COLO829 (cell line): ENCODE data around the gene WDR47.
"Not testable (repeated sequence)": the region's sequence is repeated elsewhere in the genome, so short reads cannot be mapped to it uniquely, and the experiment has no call there.

Experiments used
- DNase-seq: peaks from one replicate; pipeline ENCODE4 v3.0.0; 2012; ENCODE audit warnings: low spot score

The WDR47 gene

DNA sequence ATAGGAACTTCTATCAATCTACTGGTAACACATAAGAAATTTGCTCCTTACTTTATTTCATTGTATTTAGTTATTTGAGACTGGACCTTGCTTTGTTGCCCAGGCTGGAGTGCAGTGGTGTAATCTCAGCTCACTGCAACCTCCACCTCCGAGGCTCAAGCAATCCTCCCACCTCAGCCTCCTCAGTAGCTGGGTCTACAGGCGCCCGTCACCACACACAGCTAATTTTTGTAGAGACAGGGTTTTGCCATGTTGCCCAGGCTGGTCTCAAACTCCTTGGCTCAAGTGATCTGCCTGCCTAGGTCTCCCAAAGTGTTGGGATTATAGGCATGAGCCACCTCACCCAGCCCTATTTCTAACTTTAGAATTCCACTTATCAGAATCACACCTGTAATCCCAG lies 10.2 kb upstream of the WDR47 start:
- not testable (repeated sequence) for DNase-seq

DNA sequence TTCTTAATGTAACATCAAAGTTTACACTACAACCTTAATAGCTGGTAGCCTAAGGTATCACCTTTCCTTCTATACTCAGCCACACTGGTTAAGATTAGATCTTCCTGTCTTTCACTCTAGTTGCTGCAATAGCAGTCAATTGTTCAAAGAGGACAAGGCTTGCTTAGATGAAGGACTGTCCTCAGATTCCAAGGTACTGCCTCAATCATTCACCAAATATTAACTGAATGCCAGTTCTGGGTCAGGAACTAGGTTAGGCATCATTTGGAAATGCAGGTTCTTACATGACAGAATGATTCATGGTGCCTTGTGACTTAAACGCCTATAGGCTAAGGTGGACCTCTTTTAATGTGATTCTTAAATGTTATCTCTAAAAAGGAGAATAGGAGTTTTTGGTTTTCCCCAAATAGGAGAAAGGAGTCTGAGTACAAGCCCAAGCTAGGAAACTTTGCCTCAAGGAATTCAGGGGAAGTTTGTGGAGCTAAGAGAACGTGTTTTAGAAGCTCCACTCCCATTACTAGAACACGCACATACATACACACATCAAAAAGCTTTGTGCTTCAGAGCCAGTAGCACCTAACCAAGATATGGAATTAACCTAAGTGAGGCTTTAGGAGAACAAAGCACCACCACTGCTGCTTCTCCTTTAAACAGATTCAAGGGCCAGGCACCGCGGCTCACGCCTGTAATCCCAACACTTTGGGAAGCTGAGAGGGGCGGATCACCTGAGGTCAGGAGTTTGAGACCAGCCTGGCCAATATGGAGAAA lies 8.5 kb upstream of the WDR47 start:
- DNase-seq, result no peak

- no peak for DNase-seq
Measured at GRCh38 chr1:109048335-109048734, 6.4 kb upstream of the WDR47 start.

- no peak for DNase-seq
Measured at GRCh38 chr1:109047339-109047738, 5.4 kb upstream of the WDR47 start.

- DNase-seq, result no peak
Measured at GRCh38 chr1:109046671-109047070, 4.8 kb upstream of the WDR47 start.

DNA sequence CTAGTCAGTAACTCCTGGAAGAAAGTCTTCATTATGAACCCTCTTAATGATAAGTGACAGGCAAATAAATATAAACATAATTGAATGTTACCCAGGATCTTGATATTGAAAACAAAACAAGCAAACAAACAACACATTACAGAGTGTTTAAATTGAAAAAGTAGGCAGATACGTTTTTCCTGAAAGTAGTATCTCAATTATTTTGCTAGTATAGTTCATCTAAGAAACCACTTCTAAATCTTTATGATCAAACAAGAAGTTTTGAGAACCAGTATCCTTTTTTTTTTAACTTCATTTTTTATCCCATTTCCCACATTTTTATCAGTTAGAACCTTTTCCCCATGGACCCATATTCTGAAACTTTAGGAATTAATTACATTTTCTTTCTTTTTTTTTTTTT lies 3.7 kb upstream of the WDR47 start:
- DNase-seq, result no peak

DNA sequence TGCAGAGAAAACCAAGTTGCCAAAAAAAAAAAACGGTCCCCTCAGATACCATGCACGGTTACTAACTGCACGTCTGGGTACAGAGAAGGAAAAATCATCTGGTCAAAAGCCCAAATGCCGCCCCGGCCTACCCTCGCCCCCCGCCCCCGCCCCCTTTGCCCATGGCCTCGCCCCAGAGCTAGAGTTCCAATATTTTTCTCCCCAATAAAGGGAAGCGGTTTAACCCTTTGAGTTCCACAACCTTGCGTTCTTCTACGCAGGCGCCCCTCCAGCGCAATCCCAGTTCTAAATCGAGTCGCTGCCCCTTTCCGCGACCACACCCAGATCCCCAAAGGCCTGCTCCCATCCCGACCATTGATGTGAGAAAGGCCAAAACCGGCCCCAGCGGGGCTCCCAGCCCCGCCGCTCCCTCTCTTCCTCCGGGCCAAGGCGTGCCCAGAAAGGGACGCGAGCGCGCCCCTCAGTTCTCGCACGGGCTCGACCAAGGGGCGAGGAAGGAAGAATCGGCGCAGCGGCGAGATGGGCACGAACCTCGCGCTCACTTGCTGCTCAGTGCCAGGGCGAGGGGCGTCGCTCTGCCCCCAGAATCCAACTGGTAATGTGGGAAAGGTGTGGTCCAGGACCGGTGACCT lies 797 bp downstream of the WDR47 start:
- peak; percentile 6 for DNase-seq

GRCh38 chr1:109040627-109040988 lies 1.3 kb downstream of the WDR47 start:
- DNase-seq, result no peak

- DNase-seq, result no peak
Measured at GRCh38 chr1:109034382-109034781, 7.5 kb downstream of the WDR47 start.

- DNase-seq, result not testable (repeated sequence)
Measured at GRCh38 chr1:109029493-109029892, 12.4 kb downstream of the WDR47 start.

DNA sequence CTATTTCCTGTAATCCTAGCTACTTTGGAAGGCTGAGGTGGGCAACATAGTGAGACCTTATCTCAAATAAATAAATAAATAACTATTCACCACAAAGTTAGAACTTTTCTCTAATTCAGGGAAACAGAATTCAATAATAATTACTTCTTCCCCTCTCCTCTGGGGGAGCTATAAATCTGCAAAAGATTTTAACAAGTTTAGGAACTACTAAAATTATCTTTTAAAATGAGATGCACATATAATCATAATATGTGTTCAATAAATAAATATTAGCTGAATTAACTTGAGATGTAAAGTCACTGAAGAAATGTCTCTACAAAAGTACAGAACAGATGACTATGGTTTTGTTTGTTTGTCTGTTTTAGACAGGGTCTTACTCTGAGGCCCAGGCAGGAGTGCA lies 14.1 kb downstream of the WDR47 start:
- DNase-seq, result no peak

GRCh38 chr1:109025694-109026093 lies 16.2 kb downstream of the WDR47 start:
- DNase-seq, result no peak

DNA sequence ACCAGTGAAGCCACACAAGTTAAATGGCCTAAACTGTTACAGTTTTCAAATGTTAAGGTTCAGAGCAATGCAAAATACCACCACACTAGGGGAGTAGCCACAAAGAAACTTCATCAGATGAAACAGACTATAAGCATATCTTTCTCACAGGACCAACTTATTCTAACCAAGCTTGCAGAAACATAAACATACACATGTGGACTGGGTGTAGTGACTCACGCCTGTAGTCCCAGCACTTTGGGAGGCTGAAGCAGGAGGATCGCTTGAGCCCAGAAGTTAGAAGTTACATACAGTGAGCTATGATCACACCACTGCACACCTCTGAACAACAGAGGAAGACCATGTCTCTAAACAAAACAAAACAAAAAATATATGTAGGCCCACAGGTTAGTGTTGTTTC lies 17.3 kb downstream of the WDR47 start:
- no peak for DNase-seq

GRCh38 chr1:109020693-109021257 lies 21.1 kb downstream of the WDR47 start:
- no peak for DNase-seq

- not testable (repeated sequence) for DNase-seq
Measured at GRCh38 chr1:109017719-109018118, 24.2 kb downstream of the WDR47 start.

GRCh38 chr1:109017134-109017533 lies 24.8 kb downstream of the WDR47 start:
- no peak for DNase-seq

- DNase-seq, result peak; percentile 17
Measured at GRCh38 chr1:109011335-109011734, 30.6 kb downstream of the WDR47 start.

DNA sequence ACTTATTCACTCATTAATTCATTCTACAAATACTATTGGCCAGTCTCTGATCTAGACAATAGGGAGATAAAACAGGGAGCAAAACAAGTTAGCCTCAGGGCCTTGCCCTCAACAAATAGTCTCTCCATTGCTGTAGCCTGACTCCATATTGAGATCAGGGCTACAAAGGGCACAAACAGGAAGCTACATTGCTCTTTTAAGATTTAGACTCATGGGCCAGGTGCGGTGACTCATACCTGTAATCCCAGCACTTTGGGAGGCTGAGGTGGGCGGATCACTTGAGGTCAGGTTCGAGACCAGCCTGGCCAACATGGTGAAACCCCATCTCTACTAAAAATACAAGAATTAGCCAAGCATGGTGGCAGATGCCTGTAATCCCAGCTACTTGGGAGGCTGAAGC lies 45.3 kb downstream of the WDR47 start:
- not testable (repeated sequence) for DNase-seq

- DNase-seq, result no peak
Measured at GRCh38 chr1:108983114-108983513, 58.8 kb downstream of the WDR47 start.

DNA sequence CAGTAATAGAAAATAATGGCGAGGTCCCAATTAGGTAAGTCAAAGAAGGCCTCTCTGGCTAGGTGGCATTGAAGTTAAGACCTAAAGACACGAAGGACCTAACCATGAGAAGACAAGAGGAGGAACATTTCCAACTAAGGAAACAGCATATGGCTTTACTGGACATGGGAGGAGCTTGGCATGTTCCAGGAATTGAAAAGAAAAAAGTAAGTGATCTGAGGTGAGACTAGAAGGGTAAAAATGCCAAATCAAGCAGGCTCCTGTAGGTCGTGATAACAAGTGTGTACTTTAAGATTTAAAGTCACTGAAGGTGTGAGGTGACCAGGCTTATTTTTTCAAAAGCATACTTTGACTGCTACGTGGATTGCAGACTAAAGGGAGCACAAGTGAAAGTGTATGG lies 65.2 kb downstream of the WDR47 start:
- DNase-seq, result no peak

DNA sequence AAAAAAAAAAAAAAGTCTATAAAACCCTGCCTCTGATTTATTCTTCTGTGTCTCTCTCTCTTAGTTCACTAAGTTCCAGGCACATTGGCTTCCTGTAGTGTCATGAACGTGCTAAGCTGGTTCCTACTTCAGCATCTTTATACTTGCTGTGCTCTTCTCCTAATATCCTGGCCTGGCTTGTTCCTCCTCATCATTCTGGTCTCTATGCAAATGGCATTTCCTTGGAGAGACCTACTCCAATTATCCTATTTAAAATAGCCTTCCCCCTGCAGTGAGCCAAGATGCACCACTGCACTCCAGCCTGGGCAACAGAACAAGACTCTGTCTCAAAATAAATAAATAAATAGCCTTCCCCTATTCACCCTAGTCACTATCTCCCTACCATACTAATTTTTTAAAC lies 69.0 kb downstream of the WDR47 start:
- DNase-seq, result no peak

DNA sequence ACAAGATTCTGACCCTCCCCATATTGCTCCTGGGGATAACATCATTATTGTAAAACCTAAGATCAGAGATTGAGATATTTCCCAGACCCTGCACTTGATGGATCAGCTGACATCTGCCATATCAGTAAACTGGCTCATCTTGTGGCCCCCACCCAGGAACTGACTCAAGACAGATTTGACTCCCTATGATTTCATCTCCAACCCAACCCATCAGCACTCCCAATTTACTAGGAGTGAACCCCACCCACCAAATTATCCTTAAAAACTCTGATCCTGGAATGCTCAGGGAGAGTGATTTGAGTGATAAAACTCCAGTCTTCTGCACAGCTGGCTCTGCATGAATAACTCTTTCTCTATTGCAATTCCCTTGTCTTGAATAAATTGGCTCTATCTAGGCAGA lies 72.6 kb downstream of the WDR47 start:
- no peak for DNase-seq

GRCh38 chr1:108963052-108963686 lies 78.7 kb downstream of the WDR47 start, which contains the start of gene CLCC1:
Gene CLCC1 (minus strand): TSS chr1:108963484. CDS start chr1:108950437, 13,047 bp downstream.
- DNase-seq, result peak; percentile 81
